Measurements from ENCODE around the gene RYR2.

DNA sequence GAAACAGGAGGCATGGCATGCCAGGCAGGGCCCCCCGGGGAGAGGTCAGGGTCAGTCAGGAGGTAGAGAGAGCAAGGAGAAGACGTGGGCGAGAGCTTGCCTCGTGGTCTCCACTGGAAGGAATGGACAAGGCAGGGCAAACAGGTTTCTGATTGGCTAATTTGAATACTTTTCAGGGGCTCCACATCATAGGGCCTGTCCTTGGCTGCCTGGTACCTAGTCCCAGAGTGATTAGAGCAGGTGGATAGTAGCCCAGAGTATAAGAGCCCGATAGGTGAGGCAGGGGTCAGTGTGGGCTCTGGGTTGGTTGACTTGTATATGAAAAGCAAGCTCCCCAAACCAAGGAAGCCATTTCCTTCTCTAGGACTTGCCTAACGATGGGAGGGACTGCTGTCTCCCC is 670.1 kb downstream of the RYR2 start:
- TF ChIP-seq, protein P1, sequence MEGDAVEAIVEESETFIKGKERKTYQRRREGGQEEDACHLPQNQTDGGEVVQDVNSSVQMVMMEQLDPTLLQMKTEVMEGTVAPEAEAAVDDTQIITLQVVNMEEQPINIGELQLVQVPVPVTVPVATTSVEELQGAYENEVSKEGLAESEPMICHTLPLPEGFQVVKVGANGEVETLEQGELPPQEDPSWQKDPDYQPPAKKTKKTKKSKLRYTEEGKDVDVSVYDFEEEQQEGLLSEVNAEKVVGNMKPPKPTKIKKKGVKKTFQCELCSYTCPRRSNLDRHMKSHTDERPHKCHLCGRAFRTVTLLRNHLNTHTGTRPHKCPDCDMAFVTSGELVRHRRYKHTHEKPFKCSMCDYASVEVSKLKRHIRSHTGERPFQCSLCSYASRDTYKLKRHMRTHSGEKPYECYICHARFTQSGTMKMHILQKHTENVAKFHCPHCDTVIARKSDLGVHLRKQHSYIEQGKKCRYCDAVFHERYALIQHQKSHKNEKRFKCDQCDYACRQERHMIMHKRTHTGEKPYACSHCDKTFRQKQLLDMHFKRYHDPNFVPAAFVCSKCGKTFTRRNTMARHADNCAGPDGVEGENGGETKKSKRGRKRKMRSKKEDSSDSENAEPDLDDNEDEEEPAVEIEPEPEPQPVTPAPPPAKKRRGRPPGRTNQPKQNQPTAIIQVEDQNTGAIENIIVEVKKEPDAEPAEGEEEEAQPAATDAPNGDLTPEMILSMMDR (IDR thresholded peaks at IDR 0.05): no peak
- TF ChIP-seq MAX (IDR thresholded peaks at IDR 0.05; ENCODE audit: low read depth) (no peak), TAF1 (IDR thresholded peaks at IDR 0.05; ENCODE audit: borderline replicate concordance, low read depth, low read length) (no peak), YY1 (IDR thresholded peaks at IDR 0.05; ENCODE audit: low read depth) (no peak), GABPA (IDR thresholded peaks at IDR 0.05; ENCODE audit: low read depth) (no peak)

Data from SK-N-SH (cell line).